Progenitor cell of endocrine pancreas (in vitro differentiated cells): ENCODE measurements around the gene PLCB4. TPM values are rescaled to one million over a fixed set of nuclear protein-coding genes. Genes with fewer than 3 reads are reported as not detected.
A peak's percentile ranks its signal among the peaks of the same experiment; 100 is the strongest.

Experiments
- DNase-seq: peaks from one replicate; pipeline ENCODE4 v3.0.0; 2021; ENCODE audit warnings: low spot score; ENCODE audit not compliant: unreplicated experiment
- H3K27ac Mint-ChIP-seq: 2 replicates; pipeline ENCODE4 v1.8.0; 2021; ENCODE audit warnings: mild to moderate bottlenecking, moderate library complexity, mixed read lengths
- H3K27me3 Mint-ChIP-seq: 2 replicates; pipeline ENCODE4 v1.8.0; 2021; ENCODE audit warnings: mixed read lengths
- H3K36me3 Mint-ChIP-seq: 2 replicates; pipeline ENCODE4 v1.8.0; 2022; ENCODE audit warnings: mixed read lengths; ENCODE audit not compliant: insufficient read depth
- H3K4me1 Mint-ChIP-seq: 2 replicates; pipeline ENCODE4 v1.8.0; 2021; ENCODE audit warnings: low read depth, mixed read lengths
- H3K4me3 Mint-ChIP-seq: 2 replicates; pipeline ENCODE4 v1.8.0; 2021; ENCODE audit warnings: low read depth, mild to moderate bottlenecking, moderate library complexity, mixed read lengths
- H3K9me3 Mint-ChIP-seq: 2 replicates; pipeline ENCODE4 v1.8.0; 2021; ENCODE audit warnings: low read depth, mixed read lengths
- total RNA-seq: library from RNA; stranded (reverse); gene quantifications from 2 replicates; pipeline ENCODE4 v1.2.1, GENCODE V29; 2021
- TF ChIP-seq, protein P1 (sequence below): fragments of 200-600 bp; sonication (generic); IDR thresholded peaks from one replicate; pipeline ENCODE4 v1.5.0; 2021; ENCODE audit warnings: antibody characterized with exemption, mild to moderate bottlenecking; ENCODE audit not compliant: unreplicated experiment

The PLCB4 gene
- total RNA-seq, 1 donor from 2014 or later = 17.2 TPM

DNA sequence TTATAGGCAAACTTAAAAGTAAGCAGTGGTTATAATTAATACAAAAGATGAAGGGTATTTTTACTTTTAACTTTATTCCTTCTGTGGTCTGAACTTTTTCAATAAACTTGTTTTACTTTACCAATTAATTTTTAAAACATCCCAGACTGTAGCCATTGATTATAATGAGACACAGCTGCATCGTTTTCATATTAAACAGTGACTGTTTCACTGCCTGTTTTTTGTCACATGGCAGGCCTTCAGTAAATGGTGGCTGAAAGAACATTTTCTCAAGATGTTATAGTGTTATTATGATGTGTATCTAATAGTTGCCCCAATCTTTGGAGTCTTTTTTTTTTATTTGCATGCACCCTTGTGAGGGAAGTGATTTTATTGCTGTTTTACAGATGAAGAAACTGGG is 95.1 kb downstream of the PLCB4 start:
- TF ChIP-seq, protein P1, sequence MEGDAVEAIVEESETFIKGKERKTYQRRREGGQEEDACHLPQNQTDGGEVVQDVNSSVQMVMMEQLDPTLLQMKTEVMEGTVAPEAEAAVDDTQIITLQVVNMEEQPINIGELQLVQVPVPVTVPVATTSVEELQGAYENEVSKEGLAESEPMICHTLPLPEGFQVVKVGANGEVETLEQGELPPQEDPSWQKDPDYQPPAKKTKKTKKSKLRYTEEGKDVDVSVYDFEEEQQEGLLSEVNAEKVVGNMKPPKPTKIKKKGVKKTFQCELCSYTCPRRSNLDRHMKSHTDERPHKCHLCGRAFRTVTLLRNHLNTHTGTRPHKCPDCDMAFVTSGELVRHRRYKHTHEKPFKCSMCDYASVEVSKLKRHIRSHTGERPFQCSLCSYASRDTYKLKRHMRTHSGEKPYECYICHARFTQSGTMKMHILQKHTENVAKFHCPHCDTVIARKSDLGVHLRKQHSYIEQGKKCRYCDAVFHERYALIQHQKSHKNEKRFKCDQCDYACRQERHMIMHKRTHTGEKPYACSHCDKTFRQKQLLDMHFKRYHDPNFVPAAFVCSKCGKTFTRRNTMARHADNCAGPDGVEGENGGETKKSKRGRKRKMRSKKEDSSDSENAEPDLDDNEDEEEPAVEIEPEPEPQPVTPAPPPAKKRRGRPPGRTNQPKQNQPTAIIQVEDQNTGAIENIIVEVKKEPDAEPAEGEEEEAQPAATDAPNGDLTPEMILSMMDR = no peak
- H3K27me3 Mint-ChIP-seq = no peaks in the 10 kb centered on the region
- no peaks in the 10 kb centered on the region for H3K9me3 Mint-ChIP-seq
- H3K4me1 Mint-ChIP-seq = peaks cover 2% of the 10 kb centered on the region
- H3K36me3 Mint-ChIP-seq = no peaks in the 10 kb centered on the region
- no peak overlapping the region for H3K4me3 Mint-ChIP-seq
- H3K27ac Mint-ChIP-seq = no peak overlapping the region
- no peak for DNase-seq

DNA sequence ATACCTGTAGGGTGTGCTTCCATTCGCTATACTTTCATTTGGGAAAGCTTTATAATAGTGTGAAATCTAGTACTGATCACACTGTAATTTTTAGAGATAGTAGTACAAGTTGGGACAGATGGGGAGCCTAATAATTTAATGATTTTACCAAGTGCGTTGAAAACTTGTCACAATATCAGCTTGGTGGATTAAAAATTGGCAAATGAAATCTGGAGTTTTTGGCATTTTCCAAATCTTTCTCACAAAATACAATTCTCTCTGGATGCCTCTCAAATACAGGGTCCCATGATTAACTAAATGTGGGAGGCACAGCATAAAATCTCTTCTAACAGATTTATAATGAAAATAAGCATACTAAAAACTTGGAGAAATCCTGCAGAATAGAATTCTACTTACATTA is 96.4 kb downstream of the PLCB4 start:
- H3K27ac Mint-ChIP-seq = no peak overlapping the region
- H3K4me1 Mint-ChIP-seq = peaks cover 2% of the 10 kb centered on the region
- no peaks in the 10 kb centered on the region for H3K9me3 Mint-ChIP-seq
- H3K27me3 Mint-ChIP-seq = no peaks in the 10 kb centered on the region
- no peak overlapping the region for H3K4me3 Mint-ChIP-seq
- no peak for DNase-seq
- TF ChIP-seq, protein P1 = no peak
- no peaks in the 10 kb centered on the region for H3K36me3 Mint-ChIP-seq

DNA sequence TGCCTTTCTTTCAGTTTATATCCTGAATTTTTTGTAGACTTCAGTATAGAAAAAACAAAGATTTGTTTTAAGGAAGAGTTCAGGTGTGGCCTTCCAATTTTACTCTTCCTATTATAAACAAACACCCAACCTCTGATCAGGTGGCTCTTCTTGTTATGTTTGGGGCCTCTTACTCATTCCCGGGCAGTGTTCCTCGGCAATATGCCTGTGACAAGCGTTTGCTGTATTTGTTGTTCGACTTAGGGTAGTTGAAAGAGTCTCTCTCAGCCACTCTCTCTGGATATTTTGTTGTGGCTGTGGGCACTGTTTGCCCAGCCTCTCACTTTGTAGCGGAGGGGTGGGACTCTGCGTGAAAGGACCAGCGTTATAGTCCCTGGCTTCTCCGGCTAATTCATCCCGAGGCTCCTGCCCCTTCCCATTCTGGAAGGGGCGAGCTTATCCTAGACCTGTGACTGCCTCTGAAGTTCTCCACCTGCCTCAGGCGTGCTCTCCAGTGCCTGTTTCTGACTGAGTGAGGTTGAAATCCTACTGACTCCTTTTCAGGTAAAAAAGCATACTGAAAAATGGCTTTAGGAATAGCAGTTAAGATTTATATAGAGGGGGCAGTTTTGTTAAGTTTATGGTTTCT is 97.4 kb downstream of the PLCB4 start:
- Mint-ChIP-seq H3K4me1 (peaks cover 2% of the 10 kb centered on the region), H3K4me3 (no peak overlapping the region)

DNA sequence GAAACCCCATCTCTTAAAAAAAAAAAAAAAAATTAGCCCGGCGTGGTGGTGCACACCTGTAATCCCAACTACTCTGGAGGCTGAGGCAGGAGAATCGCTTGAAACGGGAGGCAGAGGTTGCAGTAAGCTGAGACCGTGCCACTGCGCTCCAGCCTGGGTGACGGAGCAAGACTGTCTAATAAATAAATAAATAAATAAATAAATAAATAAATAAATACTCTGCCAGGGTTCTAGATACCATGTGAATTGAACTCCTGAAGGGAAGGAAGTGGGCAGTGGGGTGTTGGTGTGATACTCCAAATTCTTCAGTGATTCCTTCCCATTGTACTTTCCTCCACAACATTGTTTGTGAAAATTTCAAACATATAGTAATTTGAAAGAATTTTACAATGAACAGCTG is 100.5 kb downstream of the PLCB4 start:
- H3K9me3 Mint-ChIP-seq = no peaks in the 10 kb centered on the region
- H3K27me3 Mint-ChIP-seq = no peaks in the 10 kb centered on the region
- H3K27ac Mint-ChIP-seq = no peak overlapping the region
- DNase-seq = no peak
- H3K36me3 Mint-ChIP-seq = no peaks in the 10 kb centered on the region
- peaks cover 2% of the 10 kb centered on the region for H3K4me1 Mint-ChIP-seq
- no peak overlapping the region for H3K4me3 Mint-ChIP-seq
- TF ChIP-seq, protein P1 = no peak

More for the DNA sequence above, 97.4 kb downstream of the PLCB4 start:
- Mint-ChIP-seq H3K27me3 (no peaks in the 10 kb centered on the region), H3K36me3 (no peaks in the 10 kb centered on the region), H3K27ac (peak overlapping the region; percentile 7), H3K9me3 (no peaks in the 10 kb centered on the region)
- DNase-seq = no peak
- TF ChIP-seq, protein P1 = no peak

DNA sequence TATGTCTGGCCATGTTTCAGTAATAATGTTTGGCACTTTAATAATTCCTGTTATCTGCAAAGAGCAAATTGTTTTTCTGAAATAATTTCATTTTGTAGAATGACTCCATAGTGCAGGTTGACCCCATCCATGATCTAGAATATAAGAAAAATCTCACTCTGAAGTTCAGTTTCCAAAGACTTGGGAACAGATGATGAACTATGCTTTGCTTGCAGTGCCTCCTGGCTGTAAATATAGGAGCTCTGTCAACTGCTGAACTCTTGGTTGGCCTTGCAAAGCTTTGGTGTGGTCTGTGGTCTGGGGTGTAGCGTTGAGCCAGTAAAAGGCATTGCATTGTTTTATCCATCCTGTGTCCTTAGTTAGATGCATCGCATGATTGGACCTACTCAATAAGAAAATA is 104.0 kb downstream of the PLCB4 start:
- DNase-seq = no peak
- Mint-ChIP-seq H3K4me1 (no peaks in the 10 kb centered on the region), H3K27me3 (no peaks in the 10 kb centered on the region)

More for the DNA sequence above, 104.0 kb downstream of the PLCB4 start:
- H3K27ac Mint-ChIP-seq = no peak overlapping the region
- H3K4me3 Mint-ChIP-seq = no peak overlapping the region
- H3K36me3 Mint-ChIP-seq = no peaks in the 10 kb centered on the region
- H3K9me3 Mint-ChIP-seq = no peaks in the 10 kb centered on the region
- TF ChIP-seq, protein P1 = no peak
